Trophoblast cell (in vitro differentiated cells and primary cell): ENCODE data around the gene HOXD1.

Source experiments
- DNase-seq, 2 donors: peaks; one replicate each; pipeline ENCODE4 v3.0.0-alpha.2; 2016
- H2AFZ ChIP-seq: 2 replicates; pipeline ENCODE4 v1.6.1; 2013; ENCODE audit warnings: low read length, moderate library complexity, mild to moderate bottlenecking; ENCODE audit not compliant: insufficient read depth, poor library complexity
- H2AK5ac ChIP-seq: 2 replicates; pipeline ENCODE4 v1.6.1; 2013; ENCODE audit warnings: mild to moderate bottlenecking, low read length
- H2BK120ac ChIP-seq: 2 replicates; pipeline ENCODE4 v1.6.1; 2013; ENCODE audit warnings: low read length, mild to moderate bottlenecking, moderate library complexity; ENCODE audit not compliant: insufficient read depth, poor library complexity
- H2BK12ac ChIP-seq: 2 replicates; pipeline ENCODE4 v1.6.1; 2013; ENCODE audit warnings: mild to moderate bottlenecking, low read length, moderate library complexity
- H2BK5ac ChIP-seq: 2 replicates; pipeline ENCODE4 v1.6.1; 2013; ENCODE audit warnings: low read length, low read depth, moderate library complexity, mild to moderate bottlenecking; ENCODE audit not compliant: poor library complexity
- H3K14ac ChIP-seq: 2 replicates; pipeline ENCODE4 v1.6.1; 2013; ENCODE audit warnings: mild to moderate bottlenecking, low read length
- H3K18ac ChIP-seq: 2 replicates; pipeline ENCODE4 v1.6.1; 2013; ENCODE audit warnings: mild to moderate bottlenecking, low read length
- H3K23ac ChIP-seq: 2 replicates; pipeline ENCODE4 v1.6.1; 2013; ENCODE audit warnings: low read length
- H3K27ac ChIP-seq: 2 replicates; pipeline ENCODE4 v1.5.1; 2013; ENCODE audit warnings: low read depth, mild to moderate bottlenecking, inconsistent platforms, low read length, moderate library complexity
- H3K27me3 ChIP-seq: 2 replicates; pipeline ENCODE4 v1.6.1; 2013; ENCODE audit warnings: inconsistent platforms, mild to moderate bottlenecking, low read length, moderate library complexity; ENCODE audit not compliant: insufficient read depth
- H3K36me3 ChIP-seq, 2 experiments: 1 replicate in 1 of 2; 2 replicates in 1 of 2; pipeline ENCODE4 v1.6.1; 2013; ENCODE audit warnings: low read length in 2 of 2, mild to moderate bottlenecking in 2 of 2, moderate library complexity in 1 of 2; ENCODE audit not compliant: insufficient read depth in 2 of 2, control insufficient read depth in 1 of 2
- H3K4ac ChIP-seq: 2 replicates; pipeline ENCODE4 v1.6.1; 2013; ENCODE audit warnings: low read depth, mild to moderate bottlenecking, low read length, moderate library complexity
- H3K4me1 ChIP-seq, 2 experiments: 1 replicate in 1 of 2; 2 replicates in 1 of 2; pipeline ENCODE4 v1.6.1; 2013; ENCODE audit warnings: low read length in 2 of 2, mild to moderate bottlenecking in 2 of 2, moderate library complexity in 1 of 2; ENCODE audit not compliant: insufficient read depth in 2 of 2, control insufficient read depth in 1 of 2
- H3K4me2 ChIP-seq: 2 replicates; pipeline ENCODE4 v1.6.1; 2013; ENCODE audit warnings: inconsistent platforms, mild to moderate bottlenecking, low read length, moderate library complexity
- H3K4me3 ChIP-seq: 2 replicates; pipeline ENCODE4 v1.5.1; 2013; ENCODE audit warnings: mild to moderate bottlenecking, low read depth, low read length, inconsistent platforms
- H3K79me1 ChIP-seq: one replicate; pipeline ENCODE4 v1.6.1; 2013; ENCODE audit warnings: low read length
- H3K79me2 ChIP-seq: 2 replicates; pipeline ENCODE4 v1.6.1; 2013; ENCODE audit warnings: low read length, mild to moderate bottlenecking; ENCODE audit not compliant: control insufficient read depth, insufficient read depth, poor library complexity
- H3K9ac ChIP-seq: 2 replicates; pipeline ENCODE4 v1.6.1; 2013; ENCODE audit warnings: mild to moderate bottlenecking, low read length
- H3K9me3 ChIP-seq: 2 replicates; pipeline ENCODE4 v1.6.1; 2013; ENCODE audit warnings: low read depth, mild to moderate bottlenecking, control low read depth, inconsistent platforms, low read length; ENCODE audit not compliant: insufficient read depth
- H4K12ac ChIP-seq: 2 replicates; pipeline ENCODE4 v1.6.1; 2013; ENCODE audit warnings: low read depth, mild to moderate bottlenecking, low read length, moderate library complexity
- H4K8ac ChIP-seq: 2 replicates; pipeline ENCODE4 v1.6.1; 2013; ENCODE audit warnings: low read depth, mild to moderate bottlenecking, low read length, moderate library complexity
- H4K91ac ChIP-seq: one replicate; pipeline ENCODE4 v1.6.1; 2013; ENCODE audit warnings: low read depth, mild to moderate bottlenecking, low read length, moderate library complexity
- WGBS: extraction: QIAGEN DNeasy Blood & Tissue Kit; methylation state at CpG from one replicate; pipeline ENCODE4 v1.1.7; 2013; ENCODE audit warnings: missing lambda C conversion rate; ENCODE audit not compliant: insufficient read length, insufficient coverage; ENCODE audit errors: extremely low coverage; 5-methylcytosine and 5-hydroxymethylcytosine counted together

The HOXD1 gene

DNA sequence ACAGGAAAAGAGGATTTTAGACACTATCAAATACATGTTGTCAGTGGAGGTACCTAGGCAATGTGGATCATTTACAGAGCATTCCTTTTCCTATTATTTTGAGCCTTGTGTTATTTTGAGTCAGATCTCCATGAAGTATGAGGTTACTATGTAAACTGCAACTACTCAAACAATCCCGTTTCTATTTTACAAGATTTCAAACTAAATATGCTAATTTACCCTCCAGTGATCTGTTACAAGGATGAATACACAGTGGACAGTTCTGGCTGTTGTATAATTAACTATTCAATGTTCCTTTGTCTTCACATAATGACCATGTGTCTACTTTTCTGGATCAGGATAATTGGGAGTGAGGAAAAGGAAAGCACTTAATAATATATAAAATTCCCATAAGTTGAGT lies 4.6 kb downstream of the HOXD1 start:
- Histone ChIP-seq H3K4me1 (peaks cover 7 to 8% of the 10 kb centered on the region in 2 experiments), H3K14ac (no peak overlapping the region), H3K27ac (no peak overlapping the region), H3K79me1 (no peaks in the 10 kb centered on the region), H3K4me3 (no peak overlapping the region), H3K23ac (no peak overlapping the region), H3K27me3 (peaks cover 31% of the 10 kb centered on the region), H3K36me3 (no peaks in the 10 kb centered on the region), H4K91ac (no peak overlapping the region), H4K12ac (no peak overlapping the region), H2BK120ac (no peak overlapping the region), H2AFZ (no peak overlapping the region), H2BK5ac (no peak overlapping the region), H3K79me2 (no peaks in the 10 kb centered on the region), H3K4me2 (no peak overlapping the region), H3K18ac (no peak overlapping the region), H3K9ac (no peak overlapping the region), H2BK12ac (no peak overlapping the region), H3K4ac (no peak overlapping the region), H2AK5ac (no peak overlapping the region), H3K9me3 (peaks cover 11% of the 10 kb centered on the region), H4K8ac (no peak overlapping the region)
- WGBS, result no CpG with 5 or more reads among the region's 1 CpG
- no peak for DNase-seq

GRCh38 chr2:176199902-176200301 lies 11.4 kb downstream of the HOXD1 start:
- H3K27me3 ChIP-seq, result no peaks in the 10 kb centered on the region
- H3K9ac ChIP-seq, result no peak overlapping the region
- H3K79me1 ChIP-seq, result no peaks in the 10 kb centered on the region
- H2BK12ac ChIP-seq, result no peak overlapping the region
- no peak overlapping the region for H2BK5ac ChIP-seq
- no peak overlapping the region for H4K91ac ChIP-seq
- no peak overlapping the region for H4K12ac ChIP-seq
- no peak overlapping the region for H2BK120ac ChIP-seq
- no peaks in the 10 kb centered on the region for H3K4me1 ChIP-seq
- H3K23ac ChIP-seq, result no peak overlapping the region
- no peak overlapping the region for H2AFZ ChIP-seq
- H3K9me3 ChIP-seq, result peaks cover 4% of the 10 kb centered on the region
- H3K4ac ChIP-seq, result no peak overlapping the region
- no peaks in the 10 kb centered on the region for H3K36me3 ChIP-seq
- H3K4me2 ChIP-seq, result no peak overlapping the region
- H3K18ac ChIP-seq, result no peak overlapping the region
- no peak overlapping the region for H3K14ac ChIP-seq
- H3K27ac ChIP-seq, result no peak overlapping the region
- no peak for DNase-seq
- H2AK5ac ChIP-seq, result no peak overlapping the region
- no peak overlapping the region for H4K8ac ChIP-seq
- no peaks in the 10 kb centered on the region for H3K79me2 ChIP-seq
- no peak overlapping the region for H3K4me3 ChIP-seq

- Histone ChIP-seq H3K23ac (no peak overlapping the region), H3K9ac (no peak overlapping the region), H3K79me1 (no peaks in the 10 kb centered on the region), H3K36me3 (no peaks in the 10 kb centered on the region), H3K4ac (no peak overlapping the region), H3K14ac (no peak overlapping the region), H3K27me3 (no peaks in the 10 kb centered on the region), H4K8ac (no peak overlapping the region), H2AK5ac (no peak overlapping the region), H3K4me1 (no peaks in the 10 kb centered on the region), H3K18ac (no peak overlapping the region), H3K9me3 (peaks cover 4% of the 10 kb centered on the region), H2BK5ac (no peak overlapping the region), H4K12ac (no peak overlapping the region), H2BK12ac (no peak overlapping the region), H4K91ac (no peak overlapping the region), H2AFZ (no peak overlapping the region), H3K4me3 (no peak overlapping the region), H3K79me2 (no peaks in the 10 kb centered on the region), H3K4me2 (no peak overlapping the region), H3K27ac (no peak overlapping the region), H2BK120ac (no peak overlapping the region)
- WGBS, result no CpG with 5 or more reads among the region's 21 CpGs
- no peak for DNase-seq
These were observed 12.5 kb downstream of the HOXD1 start for GRCh38 chr2:176200971-176201370.

GRCh38 chr2:176202491-176202890 lies 14.0 kb downstream of the HOXD1 start:
- Histone ChIP-seq H3K79me1 (no peaks in the 10 kb centered on the region), H4K12ac (no peak overlapping the region), H2BK120ac (no peak overlapping the region), H3K4me2 (no peak overlapping the region), H2AFZ (no peak overlapping the region), H3K36me3 (no peaks in the 10 kb centered on the region), H3K4me3 (no peak overlapping the region), H2AK5ac (no peak overlapping the region), H3K14ac (no peak overlapping the region), H3K9me3 (peaks cover 4% of the 10 kb centered on the region), H4K8ac (no peak overlapping the region), H3K4ac (no peak overlapping the region), H3K27ac (no peak overlapping the region), H4K91ac (no peak overlapping the region), H3K18ac (no peak overlapping the region), H2BK5ac (no peak overlapping the region), H3K27me3 (no peaks in the 10 kb centered on the region), H3K79me2 (no peaks in the 10 kb centered on the region), H2BK12ac (no peak overlapping the region), H3K9ac (no peak overlapping the region), H3K4me1 (no peaks in the 10 kb centered on the region), H3K23ac (no peak overlapping the region)
- WGBS, result no CpG with 5 or more reads among the region's 7 CpGs
- no peak for DNase-seq
